Omental fat pad (tissue), 4 donors: Measurements from ENCODE around the gene PNO1. TPM values are rescaled to one million over a fixed set of nuclear protein-coding genes. Genes with fewer than 3 reads are reported as not detected.

Experiments used
- ATAC-seq: fragments of 150-250 bp; one replicate; pipeline ENCODE4 v1.9.1; 2016; ENCODE audit warnings: mild to moderate bottlenecking, moderate library complexity; ENCODE audit not compliant: low FRiP score
- DNase-seq: peaks from one replicate; pipeline ENCODE4 v3.0.0-alpha.2; 2019; ENCODE audit warnings: low spot score
- CTCF ChIP-seq, 3 donors: fragments of 450-650 bp; IDR thresholded peaks; one replicate each; pipeline ENCODE4 v1.5.1; 2016 to 2017; ENCODE audit warnings: antibody characterized with exemption in 3 of 3, mild to moderate bottlenecking in 3 of 3, moderate library complexity in 2 of 3
- total RNA-seq, 4 donors: library from RNA; depleted of rRNA; stranded (reverse); fragments of >200 nt; gene quantifications; one replicate each; pipeline ENCODE4 v1.1.0, GENCODE V29; 2016

Gene PNO1
- total RNA-seq, 4 donors from 2014 or later, result 13.4 to 65.9 (median 21.9) TPM

- DNase-seq (no peak), ATAC-seq (no peak)
- TF ChIP-seq CTCF (IDR thresholded peaks at IDR 0.05), result no peak
These were observed 23.6 kb upstream of the PNO1 start for GRCh38 chr2:68134120-68134519.

- no peak for TF ChIP-seq CTCF (IDR thresholded peaks at IDR 0.05)
- ATAC-seq (no peak), DNase-seq (no peak)
These were observed 23.1 kb upstream of the PNO1 start for GRCh38 chr2:68134554-68134953.

- ATAC-seq, result no peak
- TF ChIP-seq CTCF (IDR thresholded peaks at IDR 0.05), result no peak
- DNase-seq, result no peak
These were observed 22.0 kb upstream of the PNO1 start for GRCh38 chr2:68135448-68136320.

- no peak for TF ChIP-seq CTCF (IDR thresholded peaks at IDR 0.05)
- DNase-seq (no peak), ATAC-seq (no peak)
These were observed 15.8 kb upstream of the PNO1 start for GRCh38 chr2:68141875-68142274.

GRCh38 chr2:68151037-68151436, 6.7 kb upstream of the PNO1 start:
- ATAC-seq (no peak), DNase-seq (no peak)
- no peak for TF ChIP-seq CTCF (IDR thresholded peaks at IDR 0.05)

GRCh38 chr2:68152681-68153347, 4.9 kb upstream of the PNO1 start:
- no peak for TF ChIP-seq CTCF (IDR thresholded peaks at IDR 0.05)
- DNase-seq, result no peak
- ATAC-seq, result no peak
